WTC11 (cell line): ENCODE measurements around the gene DCUN1D1. TPM values are rescaled to one million over a fixed set of nuclear protein-coding genes. Genes with fewer than 3 reads are reported as not detected.
A peak's percentile ranks its signal among the peaks of the same experiment; 100 is the strongest.

ENCODE experiments used
- ATAC-seq: fragments of 200-7000 bp; cut with Tn5 transposase; 2 replicates; pipeline ENCODE4 v1.10.0; 2021; ENCODE audit warnings: mild to moderate bottlenecking, moderate library complexity
- CTCF ChIA-PET: fragments of 300-600 bp; sonication (Branson Sonifier 250); formaldehyde crosslinking; loops from one replicate; lab custom pipeline; 2021; ENCODE audit warnings: antibody characterized with exemption; lab: Charles Lee
- POLR2A ChIA-PET: fragments of 350-600 bp; sonication (Branson Sonifier 250); formaldehyde crosslinking; loops from one replicate; lab custom pipeline; 2021; ENCODE audit warnings: antibody characterized with exemption; lab: Charles Lee
- DNase-seq: peaks from one replicate; pipeline ENCODE4 v3.0.0; 2021; ENCODE audit warnings: low spot score
- H3K27ac Mint-ChIP-seq: 2 replicates; pipeline ENCODE4 v1.8.0; 2021; ENCODE audit warnings: mixed read lengths
- H3K27me3 Mint-ChIP-seq: 2 replicates; pipeline ENCODE4 v1.8.0; 2021; ENCODE audit warnings: low read depth, mild to moderate bottlenecking, moderate library complexity, mixed read lengths
- H3K36me3 Mint-ChIP-seq: 2 replicates; pipeline ENCODE4 v1.8.0; 2021; ENCODE audit warnings: mixed read lengths
- H3K4me1 Mint-ChIP-seq: 2 replicates; pipeline ENCODE4 v1.8.0; 2022; ENCODE audit warnings: mixed read lengths
- H3K4me3 Mint-ChIP-seq: 2 replicates; pipeline ENCODE4 v1.8.0; 2021; ENCODE audit warnings: mild to moderate bottlenecking, moderate library complexity, mixed read lengths
- H3K9me3 Mint-ChIP-seq: 2 replicates; pipeline ENCODE4 v1.8.0; 2021; ENCODE audit warnings: mixed read lengths
- CBFB ChIP-seq: sonication (generic); formaldehyde crosslinking; IDR thresholded peaks from 2 replicates; pipeline ENCODE4 v1.8.1; 2022; ENCODE audit warnings: mild to moderate bottlenecking, low read depth, missing genetic modification reagents
- CREM ChIP-seq: sonication (generic); formaldehyde crosslinking; IDR thresholded peaks from 2 replicates; pipeline ENCODE4 v1.8.1; 2022; ENCODE audit warnings: mild to moderate bottlenecking, missing genetic modification reagents, moderate library complexity
- MXD4 ChIP-seq: fragments of 250-450 bp; sonication (Bioruptor Pico); IDR thresholded peaks from 2 replicates; pipeline ENCODE4 v1.8.0; 2021; ENCODE audit warnings: mild to moderate bottlenecking, moderate library complexity, borderline replicate concordance
- SOX15 ChIP-seq: fragments of 250-450 bp; sonication (Bioruptor Pico); IDR thresholded peaks from 2 replicates; pipeline ENCODE4 v1.9.0; 2021; ENCODE audit warnings: mild to moderate bottlenecking
- TP53 ChIP-seq: sonication (generic); formaldehyde crosslinking; IDR thresholded peaks from 2 replicates; pipeline ENCODE4 v1.8.1; 2023; ENCODE audit warnings: mild to moderate bottlenecking, missing genetic modification reagents
- ZNF416 ChIP-seq: fragments of 250-450 bp; sonication (Bioruptor Pico); IDR thresholded peaks from 2 replicates; pipeline ENCODE4 v1.9.0; 2021; ENCODE audit warnings: mild to moderate bottlenecking, inconsistent platforms
- total RNA-seq: library from RNA; stranded (reverse); gene quantifications from 3 replicates; pipeline ENCODE4 v1.2.3, GENCODE V29; 2021
- TF ChIP-seq, protein P1 (sequence below): sonication (generic); formaldehyde crosslinking; IDR thresholded peaks from 2 replicates; pipeline ENCODE4 v1.8.1; 2023; ENCODE audit warnings: mild to moderate bottlenecking, missing genetic modification reagents, borderline replicate concordance
- TF ChIP-seq, protein P2 (sequence below): sonication (generic); formaldehyde crosslinking; IDR thresholded peaks from 2 replicates; pipeline ENCODE4 v1.8.0; 2023; ENCODE audit warnings: missing genetic modification reagents
- TF ChIP-seq, protein P3 (sequence below): sonication (generic); formaldehyde crosslinking; IDR thresholded peaks from 2 replicates; pipeline ENCODE4 v1.8.1; 2023; ENCODE audit warnings: mild to moderate bottlenecking, moderate library complexity, missing genetic modification reagents
- TF ChIP-seq, protein P4 (sequence below): sonication (generic); formaldehyde crosslinking; IDR thresholded peaks from 2 replicates; pipeline ENCODE4 v1.8.0; 2023; ENCODE audit warnings: missing genetic modification reagents, mild to moderate bottlenecking, borderline replicate concordance
- TF ChIP-seq, protein P5 (sequence below): sonication (generic); formaldehyde crosslinking; IDR thresholded peaks from 2 replicates; pipeline ENCODE4 v1.8.1; 2023; ENCODE audit warnings: mild to moderate bottlenecking, missing genetic modification reagents, moderate library complexity
- TF ChIP-seq, protein P6 (sequence below): sonication (generic); formaldehyde crosslinking; IDR thresholded peaks from 2 replicates; pipeline ENCODE4 v1.8.1; 2022; ENCODE audit warnings: mild to moderate bottlenecking, missing genetic modification reagents, moderate library complexity, borderline replicate concordance

The DCUN1D1 gene
- total RNA-seq, 1 experiment from 2014 or later = 64.5 TPM

DNA sequence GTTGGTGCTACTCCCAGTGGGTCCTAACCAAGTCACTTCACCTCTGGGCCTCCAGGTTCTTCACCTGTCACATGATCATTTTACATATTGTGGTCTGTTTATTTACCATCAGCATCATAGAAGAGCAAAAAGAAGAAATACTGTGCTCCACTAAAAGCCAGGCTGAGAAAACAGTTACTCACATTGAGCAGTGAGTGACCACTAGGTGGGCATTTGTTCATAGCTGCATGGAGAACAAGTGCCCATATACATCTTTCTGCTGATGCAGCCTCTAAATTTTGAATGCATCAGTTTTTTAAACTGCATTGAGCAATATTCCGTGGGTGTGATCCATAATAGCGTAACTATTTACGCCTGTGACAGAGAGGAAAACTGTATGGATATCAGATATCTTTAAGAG, 76.2 kb downstream of the DCUN1D1 start:
- no peak overlapping the region for H3K4me3 Mint-ChIP-seq
- H3K36me3 Mint-ChIP-seq = no peaks in the 10 kb centered on the region
- H3K9me3 Mint-ChIP-seq = no peaks in the 10 kb centered on the region
- CTCF ChIA-PET = interaction anchor here (0.6 to 2.0 kb wide), 15 partner anchors 9 to 190 kb away, joined by 3 to 9 read pairs (median 4); no protein-coding TSS in a partner anchor
- no peak overlapping the region for H3K27ac Mint-ChIP-seq
- H3K4me1 Mint-ChIP-seq = 0 out of 2 replicates have a peak, but pooled peaks cover 3% of the 10 kb centered on the region
- POLR2A ChIA-PET = interaction anchor here (0.7 kb wide), 1 partner anchor 147 kb away, joined by 18 read pairs; no protein-coding TSS in a partner anchor
- ATAC-seq (peak; percentile 52), DNase-seq (no peak)
- TF ChIP-seq SOX15 (CRISPR knock-in tag) = no peak
- TF ChIP-seq, protein P1, sequence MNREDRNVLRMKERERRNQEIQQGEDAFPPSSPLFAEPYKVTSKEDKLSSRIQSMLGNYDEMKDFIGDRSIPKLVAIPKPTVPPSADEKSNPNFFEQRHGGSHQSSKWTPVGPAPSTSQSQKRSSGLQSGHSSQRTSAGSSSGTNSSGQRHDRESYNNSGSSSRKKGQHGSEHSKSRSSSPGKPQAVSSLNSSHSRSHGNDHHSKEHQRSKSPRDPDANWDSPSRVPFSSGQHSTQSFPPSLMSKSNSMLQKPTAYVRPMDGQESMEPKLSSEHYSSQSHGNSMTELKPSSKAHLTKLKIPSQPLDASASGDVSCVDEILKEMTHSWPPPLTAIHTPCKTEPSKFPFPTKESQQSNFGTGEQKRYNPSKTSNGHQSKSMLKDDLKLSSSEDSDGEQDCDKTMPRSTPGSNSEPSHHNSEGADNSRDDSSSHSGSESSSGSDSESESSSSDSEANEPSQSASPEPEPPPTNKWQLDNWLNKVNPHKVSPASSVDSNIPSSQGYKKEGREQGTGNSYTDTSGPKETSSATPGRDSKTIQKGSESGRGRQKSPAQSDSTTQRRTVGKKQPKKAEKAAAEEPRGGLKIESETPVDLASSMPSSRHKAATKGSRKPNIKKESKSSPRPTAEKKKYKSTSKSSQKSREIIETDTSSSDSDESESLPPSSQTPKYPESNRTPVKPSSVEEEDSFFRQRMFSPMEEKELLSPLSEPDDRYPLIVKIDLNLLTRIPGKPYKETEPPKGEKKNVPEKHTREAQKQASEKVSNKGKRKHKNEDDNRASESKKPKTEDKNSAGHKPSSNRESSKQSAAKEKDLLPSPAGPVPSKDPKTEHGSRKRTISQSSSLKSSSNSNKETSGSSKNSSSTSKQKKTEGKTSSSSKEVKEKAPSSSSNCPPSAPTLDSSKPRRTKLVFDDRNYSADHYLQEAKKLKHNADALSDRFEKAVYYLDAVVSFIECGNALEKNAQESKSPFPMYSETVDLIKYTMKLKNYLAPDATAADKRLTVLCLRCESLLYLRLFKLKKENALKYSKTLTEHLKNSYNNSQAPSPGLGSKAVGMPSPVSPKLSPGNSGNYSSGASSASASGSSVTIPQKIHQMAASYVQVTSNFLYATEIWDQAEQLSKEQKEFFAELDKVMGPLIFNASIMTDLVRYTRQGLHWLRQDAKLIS (CRISPR knock-in tag) = no peak
- TF ChIP-seq MXD4 (CRISPR knock-in tag) = no peak
- no peak for TF ChIP-seq CBFB
- TF ChIP-seq TP53 (CRISPR knock-in tag) = no peak
- TF ChIP-seq, protein P2, sequence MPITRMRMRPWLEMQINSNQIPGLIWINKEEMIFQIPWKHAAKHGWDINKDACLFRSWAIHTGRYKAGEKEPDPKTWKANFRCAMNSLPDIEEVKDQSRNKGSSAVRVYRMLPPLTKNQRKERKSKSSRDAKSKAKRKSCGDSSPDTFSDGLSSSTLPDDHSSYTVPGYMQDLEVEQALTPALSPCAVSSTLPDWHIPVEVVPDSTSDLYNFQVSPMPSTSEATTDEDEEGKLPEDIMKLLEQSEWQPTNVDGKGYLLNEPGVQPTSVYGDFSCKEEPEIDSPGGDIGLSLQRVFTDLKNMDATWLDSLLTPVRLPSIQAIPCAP (CRISPR knock-in tag) = no peak
- TF ChIP-seq, protein P3, sequence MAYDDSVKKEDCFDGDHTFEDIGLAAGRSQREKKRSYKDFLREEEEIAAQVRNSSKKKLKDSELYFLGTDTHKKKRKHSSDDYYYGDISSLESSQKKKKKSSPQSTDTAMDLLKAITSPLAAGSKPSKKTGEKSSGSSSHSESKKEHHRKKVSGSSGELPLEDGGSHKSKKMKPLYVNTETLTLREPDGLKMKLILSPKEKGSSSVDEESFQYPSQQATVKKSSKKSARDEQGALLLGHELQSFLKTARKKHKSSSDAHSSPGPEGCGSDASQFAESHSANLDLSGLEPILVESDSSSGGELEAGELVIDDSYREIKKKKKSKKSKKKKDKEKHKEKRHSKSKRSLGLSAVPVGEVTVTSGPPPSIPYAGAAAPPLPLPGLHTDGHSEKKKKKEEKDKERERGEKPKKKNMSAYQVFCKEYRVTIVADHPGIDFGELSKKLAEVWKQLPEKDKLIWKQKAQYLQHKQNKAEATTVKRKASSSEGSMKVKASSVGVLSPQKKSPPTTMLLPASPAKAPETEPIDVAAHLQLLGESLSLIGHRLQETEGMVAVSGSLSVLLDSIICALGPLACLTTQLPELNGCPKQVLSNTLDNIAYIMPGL = no peak
- no peaks in the 10 kb centered on the region for H3K27me3 Mint-ChIP-seq

DNA sequence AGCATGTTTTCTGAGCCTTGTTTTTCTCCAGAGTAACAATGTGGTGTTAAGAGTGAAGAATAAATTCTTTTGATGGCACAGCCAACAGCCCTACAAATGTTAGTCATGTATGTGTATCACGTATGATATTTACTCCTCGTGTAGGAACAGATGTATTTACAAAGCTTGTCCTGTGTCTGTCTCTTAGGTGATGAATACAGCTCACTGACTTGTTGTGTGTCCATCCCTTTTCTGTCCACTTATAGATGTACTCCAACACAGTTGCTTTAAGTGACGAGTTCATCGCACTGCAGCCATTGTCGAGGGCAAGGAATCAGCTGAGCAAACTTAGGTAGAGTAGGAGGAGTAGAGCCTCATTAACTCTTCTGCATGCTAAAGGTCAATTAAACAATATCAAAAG, 78.1 kb downstream of the DCUN1D1 start:
- no peaks in the 10 kb centered on the region for H3K27me3 Mint-ChIP-seq
- ChIA-PET POLR2A (no interaction called here), CTCF (interaction anchor here (1.2 to 1.3 kb wide), 2 partner anchors 184 to 188 kb away, joined by 3 read pairs; no protein-coding TSS in a partner anchor)
- no peaks in the 10 kb centered on the region for H3K9me3 Mint-ChIP-seq
- no peak overlapping the region for H3K4me3 Mint-ChIP-seq
- TF ChIP-seq, protein P4, sequence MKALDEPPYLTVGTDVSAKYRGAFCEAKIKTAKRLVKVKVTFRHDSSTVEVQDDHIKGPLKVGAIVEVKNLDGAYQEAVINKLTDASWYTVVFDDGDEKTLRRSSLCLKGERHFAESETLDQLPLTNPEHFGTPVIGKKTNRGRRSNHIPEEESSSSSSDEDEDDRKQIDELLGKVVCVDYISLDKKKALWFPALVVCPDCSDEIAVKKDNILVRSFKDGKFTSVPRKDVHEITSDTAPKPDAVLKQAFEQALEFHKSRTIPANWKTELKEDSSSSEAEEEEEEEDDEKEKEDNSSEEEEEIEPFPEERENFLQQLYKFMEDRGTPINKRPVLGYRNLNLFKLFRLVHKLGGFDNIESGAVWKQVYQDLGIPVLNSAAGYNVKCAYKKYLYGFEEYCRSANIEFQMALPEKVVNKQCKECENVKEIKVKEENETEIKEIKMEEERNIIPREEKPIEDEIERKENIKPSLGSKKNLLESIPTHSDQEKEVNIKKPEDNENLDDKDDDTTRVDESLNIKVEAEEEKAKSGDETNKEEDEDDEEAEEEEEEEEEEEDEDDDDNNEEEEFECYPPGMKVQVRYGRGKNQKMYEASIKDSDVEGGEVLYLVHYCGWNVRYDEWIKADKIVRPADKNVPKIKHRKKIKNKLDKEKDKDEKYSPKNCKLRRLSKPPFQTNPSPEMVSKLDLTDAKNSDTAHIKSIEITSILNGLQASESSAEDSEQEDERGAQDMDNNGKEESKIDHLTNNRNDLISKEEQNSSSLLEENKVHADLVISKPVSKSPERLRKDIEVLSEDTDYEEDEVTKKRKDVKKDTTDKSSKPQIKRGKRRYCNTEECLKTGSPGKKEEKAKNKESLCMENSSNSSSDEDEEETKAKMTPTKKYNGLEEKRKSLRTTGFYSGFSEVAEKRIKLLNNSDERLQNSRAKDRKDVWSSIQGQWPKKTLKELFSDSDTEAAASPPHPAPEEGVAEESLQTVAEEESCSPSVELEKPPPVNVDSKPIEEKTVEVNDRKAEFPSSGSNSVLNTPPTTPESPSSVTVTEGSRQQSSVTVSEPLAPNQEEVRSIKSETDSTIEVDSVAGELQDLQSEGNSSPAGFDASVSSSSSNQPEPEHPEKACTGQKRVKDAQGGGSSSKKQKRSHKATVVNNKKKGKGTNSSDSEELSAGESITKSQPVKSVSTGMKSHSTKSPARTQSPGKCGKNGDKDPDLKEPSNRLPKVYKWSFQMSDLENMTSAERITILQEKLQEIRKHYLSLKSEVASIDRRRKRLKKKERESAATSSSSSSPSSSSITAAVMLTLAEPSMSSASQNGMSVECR (CRISPR knock-in tag) = no peak
- TF ChIP-seq, protein P5, sequence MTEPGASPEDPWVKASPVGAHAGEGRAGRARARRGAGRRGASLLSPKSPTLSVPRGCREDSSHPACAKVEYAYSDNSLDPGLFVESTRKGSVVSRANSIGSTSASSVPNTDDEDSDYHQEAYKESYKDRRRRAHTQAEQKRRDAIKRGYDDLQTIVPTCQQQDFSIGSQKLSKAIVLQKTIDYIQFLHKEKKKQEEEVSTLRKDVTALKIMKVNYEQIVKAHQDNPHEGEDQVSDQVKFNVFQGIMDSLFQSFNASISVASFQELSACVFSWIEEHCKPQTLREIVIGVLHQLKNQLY = no peak
- no peak for TF ChIP-seq CBFB
- TF ChIP-seq CREM = no peak
- TF ChIP-seq, protein P6, sequence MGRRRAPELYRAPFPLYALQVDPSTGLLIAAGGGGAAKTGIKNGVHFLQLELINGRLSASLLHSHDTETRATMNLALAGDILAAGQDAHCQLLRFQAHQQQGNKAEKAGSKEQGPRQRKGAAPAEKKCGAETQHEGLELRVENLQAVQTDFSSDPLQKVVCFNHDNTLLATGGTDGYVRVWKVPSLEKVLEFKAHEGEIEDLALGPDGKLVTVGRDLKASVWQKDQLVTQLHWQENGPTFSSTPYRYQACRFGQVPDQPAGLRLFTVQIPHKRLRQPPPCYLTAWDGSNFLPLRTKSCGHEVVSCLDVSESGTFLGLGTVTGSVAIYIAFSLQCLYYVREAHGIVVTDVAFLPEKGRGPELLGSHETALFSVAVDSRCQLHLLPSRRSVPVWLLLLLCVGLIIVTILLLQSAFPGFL (CRISPR knock-in tag) = no peak
- TF ChIP-seq ZNF416 (CRISPR knock-in tag) = no peak
- DNase-seq (no peak), ATAC-seq (no peak)
- no peaks in the 10 kb centered on the region for H3K36me3 Mint-ChIP-seq
- 0 out of 2 replicates have a peak, but pooled peaks cover 3% of the 10 kb centered on the region for H3K4me1 Mint-ChIP-seq
- H3K27ac Mint-ChIP-seq = no peak overlapping the region
